Mucosa of descending colon (tissue), 3 donors: ENCODE data around the gene SSH2. TPM values are rescaled to one million over a fixed set of nuclear protein-coding genes. Genes with fewer than 3 reads are reported as not detected.

Experiments
- ATAC-seq: fragments of 200-7000 bp; cut with Tn5 transposase; one replicate; pipeline ENCODE4 v1.9.1; 2020; ENCODE audit warnings: mild to moderate bottlenecking, moderate library complexity
- DNase-seq, 3 donors: peaks; one replicate each; pipeline ENCODE4 v3.0.0-alpha.2; 2020
- H3K36me3 ChIP-seq: fragments of 200-600 bp; one replicate; pipeline ENCODE4 v1.8.0; 2021; ENCODE audit warnings: low read depth, mild to moderate bottlenecking
- H3K4me1 ChIP-seq: fragments of 200-600 bp; one replicate; pipeline ENCODE4 v1.8.0; 2021; ENCODE audit warnings: low read depth, mild to moderate bottlenecking
- H3K4me3 ChIP-seq: fragments of 200-600 bp; one replicate; pipeline ENCODE4 v1.8.0; 2021; ENCODE audit warnings: mild to moderate bottlenecking
- H3K9me3 ChIP-seq: fragments of 200-600 bp; one replicate; pipeline ENCODE4 v1.8.0; 2021; ENCODE audit warnings: mild to moderate bottlenecking
- CTCF ChIP-seq: fragments of 200-600 bp; IDR thresholded peaks from one replicate; pipeline ENCODE4 v1.8.0; 2022; ENCODE audit warnings: antibody characterized with exemption, mild to moderate bottlenecking
- intact Hi-C, 2 donors: fragments of 100-400 bp; cut with DNase I in 1 of 2; cut with micrococcal nuclease in 1 of 2; formaldehyde crosslinking; loops; one replicate each; pipeline versions ENCODE4 v1.11.0 to v1.11.1; 2022; cut with DNase I, micrococcal nuclease
- total RNA-seq, 3 donors: library from RNA; stranded (reverse); fragmentation: NEBNext Ultra II Directional in 2 of 3; extraction: Animal tissue kit (Norgen Biotek cat#: 25700) in 2 of 3; gene quantifications; one replicate each; pipeline versions ENCODE4 v1.2.1 to v1.2.4, GENCODE V29; 2021 to 2023
- donor health status: DM: no; HTN: no; CAD: no; lungs with moderate emphysema.
- donor health status: DM: no; HTN: no; CAD: no.
- donor health status: DM: no; HTN: yes; CAD: no.

SSH2 gene
- total RNA-seq, 3 donors from 2014 or later = 32.1 to 47.8 (median 40.8) TPM

- no peak overlapping the region for H3K4me3 ChIP-seq
- peaks cover 26% of the 10 kb centered on the region for H3K4me1 ChIP-seq
- H3K36me3 ChIP-seq = no peaks in the 10 kb centered on the region
- no peak for TF ChIP-seq CTCF
- H3K9me3 ChIP-seq = no peaks in the 10 kb centered on the region
- DNase-seq (no peak), ATAC-seq (no peak)
- intact Hi-C loops = no loop called here
These were observed 102.8 kb downstream of the SSH2 start for GRCh38 chr17:29827179-29827578.

- H3K4me3 ChIP-seq = no peak overlapping the region
- DNase-seq = no peak
- no peak for TF ChIP-seq CTCF
- peaks cover 26% of the 10 kb centered on the region for H3K4me1 ChIP-seq
- intact Hi-C loops = no loop called here
- H3K9me3 ChIP-seq = no peaks in the 10 kb centered on the region
- no peaks in the 10 kb centered on the region for H3K36me3 ChIP-seq
- ATAC-seq = peak; percentile 48
These were observed 103.8 kb downstream of the SSH2 start for GRCh38 chr17:29826114-29826692.

- TF ChIP-seq CTCF = no peak
- Histone ChIP-seq H3K9me3 (no peaks in the 10 kb centered on the region), H3K4me3 (no peak overlapping the region), H3K4me1 (peaks cover 26% of the 10 kb centered on the region), H3K36me3 (no peaks in the 10 kb centered on the region)
- ATAC-seq (peak; percentile 95), DNase-seq (peak in 1 of 3 donors; percentile 80)
- intact Hi-C loops = no loop called here
These were observed 104.4 kb downstream of the SSH2 start for GRCh38 chr17:29825604-29826003.

GRCh38 chr17:29821897-29822296 is 108.1 kb downstream of the SSH2 start:
- Histone ChIP-seq H3K4me1 (peaks cover 12% of the 10 kb centered on the region), H3K9me3 (no peaks in the 10 kb centered on the region), H3K4me3 (no peak overlapping the region), H3K36me3 (no peaks in the 10 kb centered on the region)
- DNase-seq (no peak), ATAC-seq (peak; percentile 40)
- TF ChIP-seq CTCF = no peak
- intact Hi-C loops = no loop called here

GRCh38 chr17:29820425-29820824 is 109.6 kb downstream of the SSH2 start:
- no peak for TF ChIP-seq CTCF
- DNase-seq (no peak), ATAC-seq (no peak)
- Histone ChIP-seq H3K36me3 (no peaks in the 10 kb centered on the region), H3K9me3 (no peaks in the 10 kb centered on the region), H3K4me1 (peaks cover 4% of the 10 kb centered on the region), H3K4me3 (no peak overlapping the region)
- intact Hi-C loops = no loop called here
